ENCODE measurements around the gene LAMC1. TPM values are rescaled to one million over a fixed set of nuclear protein-coding genes. Genes with fewer than 3 reads are reported as not detected.

LAMC1 gene
- total and polyA plus RNA-seq, 2 experiments from 2014 or later: 18.4 to 116 TPM

- no peak for TF ChIP-seq STAT1 (IDR thresholded peaks at IDR 0.05; ENCODE audit: unreplicated experiment)
- TF ChIP-seq CTCF (conservative IDR thresholded peaks at IDR 0.05; ENCODE audit: low read depth in 2 of 2): no peak
Measured at GRCh38 chr1:183080406-183080805, 57.2 kb downstream of the LAMC1 start (continued).

- H3K9me2 ChIP-seq (ENCODE audit: insufficient read depth): no peaks in the 10 kb centered on the region
- H3K27ac ChIP-seq (ENCODE audit: low read depth): no peak overlapping the region
- H3F3A ChIP-seq (replicated peaks; ENCODE audit: low read depth): no peaks in the 10 kb centered on the region
- no peaks in the 10 kb centered on the region for H3K27me3 Mint-ChIP-seq (ENCODE audit: insufficient read depth, low read depth, poor library complexity)
- no peaks in the 10 kb centered on the region for H3K36me3 Mint-ChIP-seq (ENCODE audit: low read depth)
- TF ChIP-seq STAT1 (IDR thresholded peaks at IDR 0.05; ENCODE audit: unreplicated experiment) (no peak), POLR2AphosphoS5 (IDR thresholded peaks at IDR 0.05; ENCODE audit: low read depth) (no peak), JUNB (IDR thresholded peaks at IDR 0.05; ENCODE audit: unreplicated experiment) (no peak), CREB1 (CRISPR knock-in tag; IDR thresholded peaks at IDR 0.05; ENCODE audit: low read depth) (no peak), ZNF331 (CRISPR knock-in tag; IDR thresholded peaks at IDR 0.05; ENCODE audit: low read depth) (no peak), NANOG (IDR thresholded peaks at IDR 0.05; ENCODE audit: borderline replicate concordance) (no peak), CTCF (conservative IDR thresholded peaks at IDR 0.05; ENCODE audit: low read depth in 2 of 2) (no peak)
- DNase-seq (ENCODE audit: low spot score): no peak
- no peak for ATAC-seq
- no peak overlapping the region for H3K4me2 ChIP-seq
- peaks cover 1% of the 10 kb centered on the region; the same call in 1 of the 2 replicates for H4K20me1 ChIP-seq (replicated peaks; ENCODE audit: insufficient read depth)
- H3K79me2 ChIP-seq (replicated peaks; ENCODE audit: insufficient read depth): peaks cover 70% of the 10 kb centered on the region
- no peak overlapping the region for H3K4me3 Mint-ChIP-seq
- H3K4me1 Mint-ChIP-seq: peaks cover 21% of the 10 kb centered on the region; the same call in 2 of the 3 replicates
- H2AFZ ChIP-seq: no peak overlapping the region
- no peaks in the 10 kb centered on the region for H3K9me3 Mint-ChIP-seq
- no peak overlapping the region for H3K4me3 ChIP-seq
- H3K36me3 ChIP-seq (ENCODE audit: insufficient read depth): no peaks in the 10 kb centered on the region
- H3K4me1 ChIP-seq (ENCODE audit: insufficient read depth): peaks cover 9% of the 10 kb centered on the region
- no peaks in the 10 kb centered on the region for H3K27me3 ChIP-seq (ENCODE audit: insufficient read depth)
- no peak overlapping the region for H3K27ac Mint-ChIP-seq
Measured at GRCh38 chr1:183081402-183082120, 58.3 kb downstream of the LAMC1 start.

GRCh38 chr1:183082650-183083049 lies 59.4 kb downstream of the LAMC1 start:
- H3K4me3 Mint-ChIP-seq: no peak overlapping the region
- peaks cover 19% of the 10 kb centered on the region; the same call in 2 of the 3 replicates for H3K4me1 Mint-ChIP-seq
- Histone ChIP-seq H4K20me1 (replicated peaks; ENCODE audit: insufficient read depth) (no peaks in the 10 kb centered on the region; the same call in 1 of the 2 replicates), H3K4me2 (no peak overlapping the region), H3K9me2 (ENCODE audit: insufficient read depth) (no peaks in the 10 kb centered on the region), H3K27me3 (ENCODE audit: insufficient read depth) (no peaks in the 10 kb centered on the region), H3K4me3 (no peak overlapping the region), H3F3A (replicated peaks; ENCODE audit: low read depth) (no peaks in the 10 kb centered on the region), H3K79me2 (replicated peaks; ENCODE audit: insufficient read depth) (peaks cover 80% of the 10 kb centered on the region), H2AFZ (no peak overlapping the region), H3K4me1 (ENCODE audit: insufficient read depth) (peaks cover 9% of the 10 kb centered on the region; the same call in 1 of the 2 replicates), H3K27ac (ENCODE audit: low read depth) (no peak overlapping the region), H3K36me3 (ENCODE audit: insufficient read depth) (no peaks in the 10 kb centered on the region)
- no peak overlapping the region for H3K27ac Mint-ChIP-seq
- H3K36me3 Mint-ChIP-seq (ENCODE audit: low read depth): no peaks in the 10 kb centered on the region
- DNase-seq (ENCODE audit: low spot score) (no peak), ATAC-seq (no peak)
- no peaks in the 10 kb centered on the region for H3K27me3 Mint-ChIP-seq (ENCODE audit: insufficient read depth, low read depth, poor library complexity)
- no peaks in the 10 kb centered on the region for H3K9me3 Mint-ChIP-seq
- no peak for TF ChIP-seq CREB1 (CRISPR knock-in tag; IDR thresholded peaks at IDR 0.05; ENCODE audit: low read depth)
- no peak for TF ChIP-seq STAT1 (IDR thresholded peaks at IDR 0.05; ENCODE audit: unreplicated experiment)
- no peak for TF ChIP-seq ZNF331 (CRISPR knock-in tag; IDR thresholded peaks at IDR 0.05; ENCODE audit: low read depth)
- TF ChIP-seq ZNF114 (CRISPR knock-in tag; IDR thresholded peaks at IDR 0.05): no peak
- no peak for TF ChIP-seq POLR2AphosphoS5 (IDR thresholded peaks at IDR 0.05; ENCODE audit: low read depth)
- TF ChIP-seq EZH2phosphoT487 (IDR thresholded peaks at IDR 0.05; ENCODE audit: unreplicated experiment): no peak
- no peak for TF ChIP-seq REST (IDR thresholded peaks at IDR 0.05; ENCODE audit: unreplicated experiment)
- no peak for TF ChIP-seq ETS1 (IDR thresholded peaks at IDR 0.05)
- TF ChIP-seq JUNB (IDR thresholded peaks at IDR 0.05; ENCODE audit: unreplicated experiment): no peak
- no peak for TF ChIP-seq NANOG (IDR thresholded peaks at IDR 0.05; ENCODE audit: borderline replicate concordance)

Measured in GM23338 (cell line).